Activated CD8-positive, alpha-beta memory T cell treated with anti-CD3 and anti-CD28 coated beads for 24 hours (primary cell): ENCODE measurements around the gene VPS37B.

Experiments used
- DNase-seq: peaks from one replicate; pipeline ENCODE4 v3.0.0-alpha.2; 2020

The VPS37B gene

DNA sequence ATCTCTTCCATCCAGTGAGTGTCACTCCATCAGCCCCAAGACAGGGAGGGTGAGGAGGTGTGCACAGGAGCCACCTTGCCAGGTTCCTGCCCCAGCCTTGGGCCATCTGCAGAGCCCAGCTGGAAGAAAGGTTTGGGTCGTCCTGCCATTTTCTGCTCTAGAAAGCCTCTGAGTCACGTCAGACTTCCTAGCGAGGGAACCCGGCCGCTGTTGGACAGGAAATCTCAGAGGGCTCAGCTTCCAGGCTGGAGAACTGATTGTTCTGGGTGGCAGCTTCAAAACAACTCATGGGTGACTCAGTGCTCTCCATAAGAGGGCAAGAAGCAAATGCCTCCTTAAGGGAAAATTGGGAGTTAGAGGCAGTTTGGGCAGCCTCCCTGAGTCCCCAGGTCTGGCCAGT, 44.1 kb downstream of the VPS37B start:
- DNase-seq: no peak

DNA sequence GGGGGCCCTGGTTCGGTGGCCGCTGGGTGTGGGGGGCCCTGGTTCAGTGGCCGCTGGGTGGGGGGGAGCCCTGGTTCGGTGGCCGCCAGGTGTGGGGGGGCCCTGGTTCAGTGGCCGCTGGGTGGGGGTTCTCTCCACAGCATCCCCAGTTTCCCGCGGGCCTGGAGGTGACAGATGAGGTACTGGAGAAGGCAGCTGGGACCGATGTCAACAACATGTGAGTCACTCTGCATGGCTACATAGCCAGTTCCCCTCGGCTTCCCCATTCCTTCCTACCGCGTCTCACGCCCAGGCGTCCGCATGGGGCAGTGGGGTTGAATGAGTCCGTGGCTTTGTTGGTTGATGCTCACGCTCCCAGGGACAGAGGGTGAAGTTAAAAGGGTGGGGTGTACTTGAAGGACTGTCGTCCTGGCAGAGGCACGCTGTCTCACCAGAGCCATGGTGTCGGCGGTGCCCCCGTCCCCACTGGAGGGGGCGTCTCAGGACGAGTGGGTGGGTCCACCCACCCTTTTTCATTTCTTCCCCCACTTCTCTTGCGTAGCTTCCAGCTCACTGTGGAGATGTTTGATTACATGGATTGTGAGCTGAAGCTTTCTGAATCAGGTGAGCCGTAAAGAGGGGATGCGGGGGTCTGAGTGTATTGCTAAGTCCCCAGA, 45.1 kb downstream of the VPS37B start:
- DNase-seq: no peak

DNA sequence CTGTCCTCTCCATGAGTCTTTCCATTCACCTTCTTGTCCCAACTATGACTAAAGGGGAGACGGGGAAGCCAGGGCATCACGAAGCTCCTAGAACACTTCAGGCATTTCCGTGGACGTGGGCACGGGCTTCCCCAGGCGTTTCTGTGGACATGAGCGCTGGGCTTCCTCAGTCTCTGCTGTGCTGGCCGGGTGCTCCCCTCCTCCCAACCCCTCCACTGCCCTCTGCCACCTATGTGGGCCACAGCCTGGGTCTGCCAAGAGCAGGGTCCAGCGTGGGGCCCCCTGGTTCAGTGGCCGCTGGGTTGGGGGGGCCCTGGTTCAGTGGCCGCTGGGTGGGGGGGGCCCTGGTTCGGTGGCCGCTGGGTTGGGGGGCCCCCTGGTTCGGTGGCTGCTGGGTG, 45.9 kb downstream of the VPS37B start:
- DNase-seq: no peak

DNA sequence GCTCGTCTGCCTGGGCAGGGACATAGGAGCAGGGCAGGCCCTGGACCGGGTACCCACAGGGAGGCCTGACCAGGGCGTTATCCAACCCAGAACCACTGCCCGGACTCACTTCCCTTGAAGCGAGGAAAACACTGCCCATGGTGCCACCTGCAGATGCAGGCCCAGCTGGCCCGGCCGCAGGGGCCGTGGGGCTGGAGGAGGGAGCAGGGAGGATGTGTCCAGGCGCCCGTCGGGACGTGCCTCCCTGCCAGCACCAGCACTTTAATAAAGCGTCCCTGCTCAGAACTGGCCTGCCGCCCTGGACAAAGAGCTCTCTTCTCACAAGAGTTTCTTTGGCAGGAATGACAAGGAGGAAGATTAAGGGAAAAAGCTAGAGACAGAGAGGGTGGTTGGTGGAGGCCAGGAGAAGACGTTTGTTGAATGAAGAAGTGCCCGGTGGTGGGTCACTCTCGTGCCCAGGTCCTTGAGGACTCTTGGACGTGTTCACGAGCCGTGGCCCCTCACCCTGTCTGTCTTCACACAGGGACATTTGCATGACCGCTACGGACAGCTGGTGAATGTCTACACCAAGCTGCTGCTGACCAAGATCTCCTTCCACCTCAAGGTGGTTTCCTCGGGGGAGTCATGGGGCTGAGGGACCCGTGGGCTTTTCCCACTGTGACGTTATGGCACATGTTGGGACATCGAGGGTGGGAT, 46.4 kb downstream of the VPS37B start:
- no peak for DNase-seq

DNA sequence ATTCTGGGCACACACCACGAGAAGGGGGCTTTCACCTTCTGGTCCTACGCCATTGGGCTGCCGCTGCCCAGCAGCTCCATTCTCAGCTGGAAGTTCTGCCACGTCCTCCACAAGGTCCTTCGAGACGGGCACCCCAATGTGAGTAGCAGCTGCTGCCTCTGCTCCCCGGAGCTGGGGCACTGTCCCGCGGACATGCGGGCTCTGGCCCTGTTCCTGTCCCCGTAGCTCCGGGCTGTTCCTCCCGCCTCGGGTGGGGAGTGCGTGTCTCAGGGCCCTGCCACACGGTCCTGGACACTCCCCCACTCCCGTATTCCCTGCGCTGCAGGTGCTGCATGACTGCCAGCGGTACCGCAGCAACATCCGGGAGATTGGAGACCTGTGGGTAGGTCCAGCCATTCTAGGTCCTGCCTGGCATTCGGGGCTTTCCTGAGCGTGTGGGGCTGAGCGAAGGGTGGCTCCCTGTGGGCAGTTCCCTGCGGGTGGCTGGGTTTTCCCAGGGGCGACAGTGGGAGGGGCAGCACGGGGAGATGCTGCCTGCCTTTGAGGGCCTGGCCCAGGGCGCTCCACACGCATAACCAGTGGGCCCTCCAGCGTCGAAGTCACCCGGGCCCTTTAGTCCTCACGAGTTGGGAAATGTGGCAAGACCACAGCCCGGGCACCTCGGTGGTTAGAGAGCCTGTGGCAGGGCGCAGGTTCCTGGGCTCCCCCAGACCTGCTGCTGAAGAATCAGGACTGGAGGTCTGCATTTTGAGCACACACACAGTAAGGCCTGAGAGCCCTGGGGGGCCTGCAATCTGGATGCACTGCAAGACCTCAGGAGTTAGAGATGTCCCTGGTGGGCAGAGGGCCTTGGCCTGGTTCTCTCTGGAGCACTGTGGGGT, 47.2 kb downstream of the VPS37B start:
- no peak for DNase-seq

DNA sequence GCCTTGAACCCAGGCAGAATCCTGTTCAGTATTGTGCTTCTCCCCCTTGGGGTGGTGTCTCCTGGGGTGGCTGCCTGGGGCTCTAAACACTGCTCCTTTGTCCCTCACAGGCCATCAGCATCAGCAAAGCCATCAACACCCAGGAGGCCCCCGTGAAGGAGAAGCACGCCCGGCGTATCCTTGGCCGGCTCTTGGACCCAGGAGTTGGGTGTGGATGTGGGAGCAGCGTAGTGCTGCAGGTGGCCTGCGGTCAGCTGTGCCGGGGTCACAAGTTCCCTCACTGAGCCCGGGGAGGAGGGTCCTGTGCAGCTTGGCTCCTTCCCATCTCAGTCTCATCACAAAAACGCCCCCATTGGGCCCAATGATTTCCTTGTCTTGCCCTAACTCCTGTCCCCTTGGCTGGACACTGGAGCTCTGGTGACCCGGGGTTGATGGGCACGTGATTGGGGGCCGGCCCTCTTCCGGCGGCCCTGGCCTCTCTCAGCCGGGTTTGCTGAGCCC, 48.0 kb downstream of the VPS37B start:
- no peak for DNase-seq

DNA sequence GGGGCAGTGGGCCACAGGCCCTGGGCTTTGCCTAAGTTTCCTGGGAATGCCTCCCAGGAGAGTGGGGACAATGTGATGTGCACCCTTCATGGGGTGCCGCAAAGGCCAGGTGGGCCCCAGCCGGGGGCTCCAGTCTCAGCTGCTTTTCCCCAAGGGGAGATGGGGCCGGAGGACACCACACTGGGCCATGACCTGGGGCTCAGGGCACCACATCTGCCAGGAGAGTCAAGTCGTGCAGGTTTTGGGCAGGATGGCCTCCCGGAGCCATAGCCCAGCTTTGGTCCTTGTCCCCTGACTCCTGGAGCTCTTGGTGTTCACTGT, 48.4 kb downstream of the VPS37B start:
- DNase-seq: no peak

DNA sequence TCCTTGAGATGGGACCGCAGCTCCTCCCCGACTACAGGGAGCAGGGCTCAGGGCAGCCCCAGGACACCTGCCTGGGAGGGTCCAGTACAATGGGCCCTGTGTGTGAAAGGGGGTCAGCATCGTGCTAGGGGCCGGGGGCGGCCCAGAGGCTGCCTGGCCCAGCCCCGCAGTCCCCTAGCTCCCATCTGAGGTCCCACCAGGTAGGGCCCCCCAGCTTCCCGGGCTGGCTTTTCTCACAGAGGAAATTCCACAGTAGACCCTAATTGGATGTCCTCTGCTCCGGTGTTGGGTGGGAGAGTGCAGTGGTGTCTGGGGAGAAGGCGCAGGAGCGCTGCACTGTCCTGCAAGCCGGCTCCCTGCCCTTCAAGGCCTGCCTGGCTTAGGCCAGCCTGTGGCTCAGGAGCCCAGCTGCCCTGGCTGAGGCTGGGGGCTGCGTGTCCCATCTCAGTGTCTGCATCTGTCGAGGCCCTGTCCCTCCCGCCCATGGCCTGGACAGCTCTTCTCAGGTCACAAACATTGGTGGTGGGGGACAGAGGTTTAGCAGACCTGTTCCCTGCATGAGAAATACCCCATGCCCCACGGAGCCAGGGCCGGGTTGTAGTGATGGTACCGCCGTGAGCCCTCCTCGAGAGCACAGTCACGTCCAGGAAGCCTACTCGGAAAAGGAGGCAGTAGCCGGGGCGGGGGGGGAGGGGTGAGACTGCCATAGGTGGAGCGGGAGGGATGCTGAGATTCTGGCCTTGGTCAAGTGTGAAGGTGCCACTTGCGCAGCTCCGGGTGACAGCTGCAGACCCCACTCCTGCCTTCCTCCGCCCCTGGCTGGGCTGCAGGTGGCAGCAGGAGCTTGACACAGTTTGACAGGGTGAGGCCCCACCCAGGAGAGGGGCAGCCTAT, 49.1 kb downstream of the VPS37B start:
- no peak for DNase-seq

DNA sequence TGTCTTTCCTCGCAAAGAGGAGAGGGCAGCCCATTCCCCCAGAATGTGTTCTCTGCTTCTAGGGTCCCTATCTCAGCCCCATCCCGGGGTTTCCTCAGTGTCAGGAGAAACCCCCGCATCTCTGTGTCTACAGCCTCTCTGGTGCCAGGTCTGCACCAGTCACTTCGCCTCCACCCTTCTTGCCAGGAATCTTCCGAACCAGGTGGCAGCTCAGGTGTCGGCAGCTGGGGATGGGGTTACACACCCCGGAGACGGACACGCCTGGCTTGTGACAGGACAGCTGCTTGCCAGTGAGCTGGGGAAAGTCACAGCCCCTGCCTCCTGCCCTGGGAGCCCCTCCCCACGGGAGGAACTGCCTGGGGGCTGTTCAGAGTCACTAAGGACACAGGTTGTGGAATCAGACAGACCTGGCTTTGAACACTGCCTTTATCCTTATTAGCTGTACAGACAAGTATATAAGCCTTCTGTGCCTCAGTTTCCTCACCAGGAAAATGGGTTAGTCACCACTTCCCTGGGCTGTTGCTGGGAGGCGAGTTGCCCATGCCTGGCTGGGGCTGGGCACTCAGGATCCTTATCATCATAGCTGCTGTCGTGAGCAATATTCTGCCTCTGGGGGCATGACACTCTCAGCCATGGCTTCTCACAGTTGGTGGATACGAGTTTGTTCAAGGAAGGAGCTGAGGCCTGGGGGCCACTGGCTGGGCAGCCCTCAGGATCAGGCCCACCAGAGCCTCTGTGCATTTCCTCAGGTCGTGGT, 49.9 kb downstream of the VPS37B start:
- no peak for DNase-seq

DNA sequence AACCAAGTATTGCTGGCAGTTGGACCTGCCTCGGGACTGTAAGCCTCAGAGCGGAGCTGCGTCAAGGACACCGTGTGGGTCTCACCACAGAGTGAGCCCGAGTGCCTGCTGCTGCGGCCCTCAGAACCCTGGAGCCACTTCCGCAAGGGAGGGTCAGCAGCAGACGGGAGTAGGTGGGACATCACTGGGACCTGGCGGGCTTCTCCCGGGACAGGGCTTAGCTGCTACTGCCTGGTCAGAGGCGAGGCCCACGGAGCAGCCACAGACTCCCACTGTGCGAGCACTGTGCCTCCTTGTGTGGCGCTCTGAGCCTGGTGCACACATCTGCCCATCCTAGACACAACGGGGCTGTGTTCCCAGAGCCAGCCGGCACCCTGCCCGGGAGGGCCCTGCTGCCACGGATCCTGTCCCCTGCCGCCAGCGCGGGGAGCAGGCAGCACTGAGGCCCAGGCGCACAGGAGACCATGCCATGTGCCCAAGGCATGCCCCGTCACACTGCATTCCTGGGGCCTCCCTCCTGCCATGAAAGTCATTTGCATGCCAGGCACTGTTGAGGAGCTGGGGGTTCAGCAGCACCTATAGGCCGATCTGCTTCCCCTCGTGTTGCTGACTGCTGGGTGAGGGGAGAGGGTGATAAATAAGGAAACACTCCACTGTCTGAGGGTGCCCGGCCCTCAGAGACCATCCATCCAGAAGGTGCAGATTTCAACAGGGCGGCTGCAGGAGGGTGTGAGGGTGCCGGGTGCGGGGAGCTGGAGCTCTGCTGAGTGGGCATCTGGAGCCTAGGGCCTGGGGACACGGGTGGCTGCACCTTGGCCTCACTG, 50.7 kb downstream of the VPS37B start:
- DNase-seq: no peak

DNA sequence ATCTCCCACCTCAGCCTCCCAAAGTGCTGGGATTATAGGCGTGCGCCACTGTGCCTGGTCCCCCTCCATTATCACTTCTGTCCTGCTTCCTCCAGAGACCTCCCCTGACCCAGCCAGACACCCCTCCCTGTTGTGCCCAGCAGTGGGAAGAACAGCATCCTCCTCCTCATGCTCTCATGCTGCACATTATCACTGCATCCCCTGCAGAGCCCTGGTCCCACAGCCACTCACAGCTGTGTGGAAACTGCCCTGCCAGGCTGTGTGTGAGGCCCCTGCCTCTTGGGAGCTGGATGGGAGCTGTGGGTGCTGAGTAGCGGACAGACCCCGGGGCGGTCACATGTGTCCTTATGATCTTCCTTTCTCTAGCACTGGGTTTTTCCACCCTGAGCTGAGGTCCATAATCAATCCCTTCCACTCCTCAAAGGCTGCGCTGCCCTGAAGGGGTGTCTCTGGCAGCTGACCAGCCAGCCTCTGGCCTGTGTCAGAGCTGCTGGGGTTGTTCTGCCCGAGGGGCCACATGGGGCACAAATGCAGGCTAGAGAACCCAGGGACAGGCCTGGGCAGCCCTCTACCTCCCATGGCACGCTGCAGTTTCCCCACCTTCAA, 51.5 kb downstream of the VPS37B start:
- DNase-seq: no peak

DNA sequence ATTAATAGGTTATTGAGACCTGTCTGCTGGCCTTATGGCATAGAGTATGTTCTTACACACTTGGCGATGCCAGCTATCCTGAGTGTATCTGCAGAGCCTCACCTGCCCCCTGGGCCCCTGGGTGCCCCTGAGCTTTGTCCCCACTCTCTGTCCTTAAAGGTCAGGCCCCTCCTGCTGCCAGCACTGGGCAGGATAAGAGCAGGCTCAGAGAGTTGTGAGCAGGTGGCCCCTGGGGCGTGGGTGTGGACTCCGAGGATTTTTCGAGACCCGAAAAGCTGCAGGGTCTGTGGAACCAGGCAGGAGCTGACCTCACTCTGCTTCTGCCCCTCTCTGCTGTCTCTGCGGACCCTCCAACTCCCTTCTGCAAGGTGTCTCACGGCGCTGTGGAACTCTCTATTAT, 52.5 kb downstream of the VPS37B start:
- no peak for DNase-seq

DNA sequence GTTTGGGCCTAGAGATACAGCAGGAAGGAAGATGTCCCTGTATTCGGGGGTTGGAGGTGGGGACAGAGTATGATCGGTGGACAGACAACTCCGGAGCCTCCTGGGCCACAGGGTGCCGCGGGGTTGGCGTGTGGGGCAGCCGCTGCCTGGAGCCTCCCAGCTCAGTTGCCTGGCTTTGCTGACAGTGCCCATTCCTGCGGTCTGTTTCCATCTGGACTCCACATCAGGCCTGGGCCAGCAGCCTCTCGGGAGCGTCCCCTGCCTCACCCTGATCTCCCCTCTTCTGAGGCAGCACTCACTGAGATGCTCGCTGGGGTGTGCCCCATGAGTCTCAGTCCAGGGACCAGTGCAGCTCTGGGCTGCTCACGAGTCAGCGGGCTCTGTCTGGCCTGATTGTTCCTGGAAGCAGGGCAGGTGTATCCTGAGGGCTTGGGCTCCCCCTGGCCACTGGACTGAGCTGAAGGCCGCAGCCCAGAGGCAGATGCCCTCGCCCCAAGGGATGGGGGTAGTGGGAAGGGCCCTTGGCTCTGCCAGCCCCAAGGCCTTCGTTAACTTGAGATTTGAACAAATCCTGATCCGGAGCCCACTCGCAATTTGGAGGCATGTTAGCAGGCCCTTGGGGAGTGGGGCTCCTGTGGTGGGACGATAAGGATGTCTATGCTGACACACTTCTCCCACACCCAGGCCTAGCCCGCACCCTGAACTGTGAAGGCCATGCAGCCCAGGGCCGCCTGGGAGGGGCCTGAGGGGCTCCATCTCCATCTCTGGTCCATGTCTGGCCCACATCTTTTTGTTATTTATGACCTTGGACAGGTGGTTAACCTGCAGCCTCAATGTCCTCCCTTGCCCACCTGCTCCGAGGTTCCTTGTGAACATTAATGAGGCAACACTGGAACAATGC, 53.2 kb downstream of the VPS37B start:
- no peak for DNase-seq

DNA sequence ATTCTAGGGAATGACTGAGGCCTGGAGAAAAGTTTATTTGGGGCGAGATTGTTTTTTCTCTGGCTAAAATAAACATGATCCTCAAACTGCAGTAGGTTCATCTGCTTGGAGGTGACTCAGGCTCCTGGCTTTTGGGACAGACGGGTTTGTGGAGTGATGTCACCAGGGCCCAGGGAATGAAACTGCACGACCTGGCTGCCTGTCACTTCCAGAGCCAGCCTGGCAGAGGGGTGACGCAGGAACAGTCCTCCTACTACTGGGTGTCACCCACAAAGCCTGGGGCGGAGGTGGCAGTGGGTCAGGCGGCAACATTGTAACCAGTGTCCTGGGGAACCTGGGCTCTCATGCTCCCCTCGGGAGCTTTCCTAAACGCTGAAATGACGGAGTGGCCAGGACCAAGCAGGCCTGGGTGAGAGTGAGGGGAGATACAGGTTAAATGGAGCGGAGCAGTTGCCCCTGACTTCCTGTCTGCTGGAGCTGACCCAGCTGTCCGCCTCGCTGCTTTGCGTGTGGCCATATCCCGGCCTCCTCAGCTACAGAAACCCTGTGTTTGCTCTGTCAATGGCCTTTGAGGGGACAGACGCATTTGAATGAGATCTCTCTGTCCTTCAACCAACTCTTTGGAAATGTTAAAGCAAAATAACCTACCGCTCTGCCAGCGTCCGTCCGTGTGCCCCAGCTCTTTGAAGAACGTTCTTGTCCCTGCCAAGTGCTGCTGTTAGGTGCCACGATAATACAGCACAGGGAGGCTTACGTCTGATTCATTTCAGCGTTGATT, 54.2 kb downstream of the VPS37B start:
- no peak for DNase-seq

DNA sequence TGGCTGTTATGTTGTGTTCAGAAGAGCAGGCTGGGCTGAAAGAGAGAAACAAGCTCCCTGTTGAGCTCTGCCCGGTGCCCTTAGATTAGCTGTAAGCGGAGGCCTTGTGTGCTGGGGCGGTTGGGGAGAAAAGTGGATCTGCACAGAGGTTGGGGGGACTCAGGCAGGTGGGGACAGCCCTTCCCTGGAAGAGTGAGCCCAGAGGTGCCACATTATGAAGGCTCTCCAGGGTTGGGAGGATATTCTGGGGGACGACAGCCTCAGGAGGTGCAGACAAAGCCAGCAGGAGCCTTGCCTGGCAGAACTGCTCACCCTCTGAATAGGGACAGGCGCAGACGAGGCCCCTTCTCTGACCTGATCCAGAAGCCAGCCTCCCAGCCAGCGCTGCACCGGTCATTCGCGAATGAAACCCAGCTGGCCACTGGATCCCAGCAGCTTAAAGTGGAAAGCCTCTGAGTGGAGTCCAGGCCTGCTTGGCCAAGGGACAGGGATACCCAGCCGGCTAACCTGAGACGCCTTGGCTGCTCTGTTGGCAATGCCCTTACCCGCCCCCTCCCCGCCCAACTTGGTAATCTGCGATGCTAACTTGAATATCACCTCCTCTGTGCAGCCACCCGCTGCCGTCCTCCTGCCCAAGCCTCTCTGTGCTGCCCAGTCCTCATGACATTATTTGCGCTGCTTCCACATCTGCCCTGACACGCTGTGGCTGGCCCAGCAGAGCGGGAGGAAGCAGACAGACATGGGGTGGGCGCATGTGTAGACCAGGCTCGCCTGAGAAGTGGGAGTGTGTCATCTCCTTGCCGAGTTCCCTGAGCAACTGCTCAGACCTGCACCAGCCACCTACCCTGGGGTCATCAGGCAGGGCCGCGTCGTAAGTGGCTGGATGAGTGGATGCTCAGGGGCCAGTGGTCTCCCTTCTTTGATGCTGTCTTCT, 55.1 kb downstream of the VPS37B start:
- no peak for DNase-seq

DNA sequence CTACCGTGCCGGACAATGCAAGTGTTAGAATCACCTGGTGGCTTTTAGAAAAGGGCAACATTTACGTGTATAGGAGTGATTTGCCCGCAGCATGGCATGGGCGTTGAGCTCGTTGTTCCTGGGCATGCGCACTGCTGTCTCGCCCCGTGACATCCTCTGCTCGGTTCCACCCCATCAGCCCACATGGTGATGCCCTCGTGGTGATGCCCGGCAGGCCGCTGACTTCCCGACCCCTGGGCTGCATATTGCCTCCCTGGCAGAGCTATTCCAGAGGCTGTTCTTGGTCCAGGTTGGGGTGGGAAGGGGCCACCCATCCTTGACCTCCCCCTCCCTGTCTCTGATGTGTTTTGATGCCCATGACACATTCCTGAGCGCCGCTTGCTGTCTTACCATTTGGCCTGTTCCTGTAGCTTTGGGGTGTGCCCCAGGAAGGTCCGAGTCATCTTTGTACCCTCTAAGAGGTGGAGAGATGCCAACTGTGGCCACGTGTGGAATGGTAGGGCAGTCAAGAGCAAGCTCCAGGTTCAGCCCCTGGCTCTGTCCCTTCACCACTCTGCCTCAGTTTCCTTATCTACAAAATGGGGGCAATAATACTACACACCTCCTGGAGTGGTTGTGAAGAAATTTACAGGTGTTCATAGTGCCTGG, 55.9 kb downstream of the VPS37B start:
- no peak for DNase-seq

DNA sequence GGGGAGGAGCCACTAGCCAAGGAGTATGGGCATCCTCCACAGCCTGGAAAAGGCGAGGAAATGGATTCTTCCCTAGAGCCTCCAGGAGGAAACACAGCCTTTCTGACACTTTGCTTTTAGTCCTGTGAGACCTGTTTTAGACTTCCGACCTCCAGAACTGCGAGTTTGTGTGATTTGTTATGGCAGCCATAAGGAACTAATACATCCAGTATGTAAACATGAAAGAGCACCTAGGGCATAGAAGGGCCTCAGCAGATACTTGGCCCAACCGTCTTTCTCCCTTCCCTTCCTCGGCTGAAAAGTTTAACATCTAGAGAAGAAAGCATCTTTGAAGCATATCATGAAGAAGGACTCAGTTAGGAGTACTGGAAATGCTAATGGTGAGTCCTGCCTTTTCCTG, 57.1 kb downstream of the VPS37B start:
- no peak for DNase-seq
